ENCODE results near the gene PI4KA. TPM values are rescaled to one million over a fixed set of nuclear protein-coding genes. Genes with fewer than 3 reads are reported as not detected.

The PI4KA gene
- total and polyA plus RNA-seq, 10 donors = 29.8 to 143 (median 108) TPM

- peaks cover 0 to 15% (median 6%) of the 10 kb centered on the region in 6 donors for H3K4me1 ChIP-seq
- whole genome bisulfite sequencing, 5 donors = 81 to 90% (median 85%) methylated on average over 2 of the region's 2 CpGs
- no peak for DNase-seq
- H3K27me3 ChIP-seq (replicated peaks in 1 of 7) = no peaks in the 10 kb centered on the region
- no peak overlapping the region for H3K4me3 ChIP-seq
- H3K27ac ChIP-seq = no peak overlapping the region
- no peaks in the 10 kb centered on the region for H3K9me3 ChIP-seq
- intact Hi-C loops (cut with DNase I; ENCODE audit: low total_unique reads) = no loop called here
- TF ChIP-seq POLR2AphosphoS5 (IDR thresholded peaks at IDR 0.05) = no peak
- no peak for TF ChIP-seq POLR2A (IDR thresholded peaks at IDR 0.05)
- no peak for TF ChIP-seq CTCF (IDR thresholded peaks at IDR 0.05 in 8 of 11, conservative IDR thresholded peaks at IDR 0.05 in 3 of 11)
- H3K36me3 ChIP-seq = peaks cover 9 to 90% (median 47%) of the 10 kb centered on the region in 6 donors
Observed at GRCh38 chr22:20765938-20766337, 92.7 kb downstream of the PI4KA start.

- no peak for DNase-seq
- no peak overlapping the region for H3K4me3 ChIP-seq
- no peaks in the 10 kb centered on the region for H3K9me3 ChIP-seq
- peaks cover 0 to 14% (median 6%) of the 10 kb centered on the region in 6 donors for H3K4me1 ChIP-seq
- 90 to 97% (median 95%) methylated on average over 10 of the region's 10 CpGs for WGBS, 5 donors
- peaks cover 10 to 97% (median 54%) of the 10 kb centered on the region in 6 donors for H3K36me3 ChIP-seq
- no peak overlapping the region for H3K27ac ChIP-seq
- intact Hi-C loops (cut with DNase I; ENCODE audit: low total_unique reads) = no loop called here
- no peaks in the 10 kb centered on the region for H3K27me3 ChIP-seq (replicated peaks in 1 of 7)
- no peak for TF ChIP-seq POLR2A (IDR thresholded peaks at IDR 0.05)
- TF ChIP-seq POLR2AphosphoS5 (IDR thresholded peaks at IDR 0.05) = no peak
- no peak for TF ChIP-seq CTCF (IDR thresholded peaks at IDR 0.05 in 8 of 11, conservative IDR thresholded peaks at IDR 0.05 in 3 of 11)
Observed at GRCh38 chr22:20764729-20765128, 93.9 kb downstream of the PI4KA start.

GRCh38 chr22:20764471-20764720, 94.2 kb downstream of the PI4KA start:
- intact Hi-C loops (cut with DNase I; ENCODE audit: low total_unique reads) = no loop called here
- no peak for DNase-seq
- H3K4me3 ChIP-seq = no peak overlapping the region
- H3K36me3 ChIP-seq = peaks cover 10 to 97% (median 56%) of the 10 kb centered on the region in 6 donors
- TF ChIP-seq POLR2A (IDR thresholded peaks at IDR 0.05) = no peak
- TF ChIP-seq POLR2AphosphoS5 (IDR thresholded peaks at IDR 0.05) = no peak
- no peak for TF ChIP-seq CTCF (IDR thresholded peaks at IDR 0.05 in 8 of 11, conservative IDR thresholded peaks at IDR 0.05 in 3 of 11)
- no peaks in the 10 kb centered on the region for H3K27me3 ChIP-seq (replicated peaks in 1 of 7)
- 82 to 91% (median 89%) methylated on average over 7 of the region's 7 CpGs for WGBS, 5 donors
- no peaks in the 10 kb centered on the region for H3K9me3 ChIP-seq
- no peak overlapping the region for H3K27ac ChIP-seq
- H3K4me1 ChIP-seq = peaks cover 0 to 14% (median 5%) of the 10 kb centered on the region in 6 donors

- no peak for DNase-seq
- Histone ChIP-seq H3K27me3 (replicated peaks in 1 of 7) (no peaks in the 10 kb centered on the region), H3K9me3 (no peaks in the 10 kb centered on the region), H3K4me3 (no peak overlapping the region), H3K27ac (no peak overlapping the region), H3K4me1 (peaks cover 0 to 10% (median 2%) of the 10 kb centered on the region in 6 donors), H3K36me3 (peaks cover 10 to 97% (median 62%) of the 10 kb centered on the region in 6 donors)
- intact Hi-C loops (cut with DNase I; ENCODE audit: low total_unique reads) = no loop called here
- TF ChIP-seq POLR2A (IDR thresholded peaks at IDR 0.05) = no peak
- TF ChIP-seq POLR2AphosphoS5 (IDR thresholded peaks at IDR 0.05) = no peak
- TF ChIP-seq CTCF (IDR thresholded peaks at IDR 0.05 in 8 of 11, conservative IDR thresholded peaks at IDR 0.05 in 3 of 11) = no peak
- WGBS, 5 donors = 81 to 91% (median 82%) methylated on average over 12 to 13 of the region's 13 CpGs
Observed at GRCh38 chr22:20763630-20764470, 94.8 kb downstream of the PI4KA start.

Data from spleen (tissue), 11 donors.